Nephron (organoid): ENCODE measurements around the gene NGLY1.

Source experiments
- H3K27ac Mint-ChIP-seq, 3 experiments: 2 replicates each; pipeline ENCODE4 v1.8.0; 2020; ENCODE audit warnings: mixed read lengths in 3 of 3, mild to moderate bottlenecking in 2 of 3, moderate library complexity in 1 of 3
- H3K27me3 Mint-ChIP-seq: 2 replicates; pipeline ENCODE4 v1.8.0; 2021; ENCODE audit warnings: low read depth, mild to moderate bottlenecking, moderate library complexity, mixed read lengths
- H3K36me3 Mint-ChIP-seq: 2 replicates; pipeline ENCODE4 v1.8.0; 2020; ENCODE audit warnings: low read depth, mixed read lengths
- H3K4me1 Mint-ChIP-seq: 2 replicates; pipeline ENCODE4 v1.8.0; 2020; ENCODE audit warnings: mixed read lengths
- H3K4me3 Mint-ChIP-seq, 3 experiments: 2 replicates each; pipeline ENCODE4 v1.8.0; 2020; ENCODE audit warnings: mild to moderate bottlenecking in 3 of 3, mixed read lengths in 3 of 3, moderate library complexity in 2 of 3
- H3K9me3 Mint-ChIP-seq: 2 replicates; pipeline ENCODE4 v1.8.0; 2020; ENCODE audit warnings: mixed read lengths
- TF ChIP-seq, protein P1 (sequence below), 3 experiments: fragments of 200-600 bp; sonication (generic); IDR thresholded peaks; one replicate each; pipeline ENCODE4 v1.5.0; 2021; ENCODE audit warnings: antibody characterized with exemption in 3 of 3; ENCODE audit not compliant: unreplicated experiment in 3 of 3

NGLY1 gene

DNA sequence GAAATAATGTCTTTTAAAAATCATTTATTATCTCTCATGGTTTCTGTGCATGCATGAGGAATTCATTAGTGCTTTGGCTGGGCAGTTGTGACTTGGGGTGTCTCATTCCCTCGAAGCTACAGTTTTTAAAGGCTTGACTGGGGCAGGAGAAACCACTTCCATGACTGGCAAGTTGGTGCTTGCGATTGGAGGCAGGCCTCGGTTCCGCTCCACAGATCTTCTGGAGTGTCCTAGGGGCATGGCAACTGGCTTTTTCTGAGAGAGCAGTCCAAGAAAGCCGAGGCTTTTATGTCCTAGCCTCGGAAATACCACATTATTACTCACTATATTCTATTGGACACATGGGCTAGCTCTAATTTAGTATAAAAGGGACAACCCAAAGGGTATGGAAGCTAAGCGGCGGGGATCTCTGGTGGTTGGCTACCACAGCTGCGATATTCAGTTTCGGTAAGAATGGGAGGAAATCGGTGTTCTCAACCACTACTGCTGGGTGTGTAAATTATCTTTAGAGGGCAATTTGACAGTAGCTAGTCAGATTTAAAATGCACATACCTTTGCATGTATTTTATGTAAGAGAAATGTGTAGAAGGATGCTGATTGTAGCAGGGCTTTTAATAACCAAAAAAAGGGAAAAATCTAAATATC is 69.8 kb downstream of the NGLY1 start:
- no peak overlapping the region for H3K27ac Mint-ChIP-seq
- no peaks in the 10 kb centered on the region for H3K4me1 Mint-ChIP-seq
- H3K4me3 Mint-ChIP-seq, result no peak overlapping the region
- TF ChIP-seq, protein P1, sequence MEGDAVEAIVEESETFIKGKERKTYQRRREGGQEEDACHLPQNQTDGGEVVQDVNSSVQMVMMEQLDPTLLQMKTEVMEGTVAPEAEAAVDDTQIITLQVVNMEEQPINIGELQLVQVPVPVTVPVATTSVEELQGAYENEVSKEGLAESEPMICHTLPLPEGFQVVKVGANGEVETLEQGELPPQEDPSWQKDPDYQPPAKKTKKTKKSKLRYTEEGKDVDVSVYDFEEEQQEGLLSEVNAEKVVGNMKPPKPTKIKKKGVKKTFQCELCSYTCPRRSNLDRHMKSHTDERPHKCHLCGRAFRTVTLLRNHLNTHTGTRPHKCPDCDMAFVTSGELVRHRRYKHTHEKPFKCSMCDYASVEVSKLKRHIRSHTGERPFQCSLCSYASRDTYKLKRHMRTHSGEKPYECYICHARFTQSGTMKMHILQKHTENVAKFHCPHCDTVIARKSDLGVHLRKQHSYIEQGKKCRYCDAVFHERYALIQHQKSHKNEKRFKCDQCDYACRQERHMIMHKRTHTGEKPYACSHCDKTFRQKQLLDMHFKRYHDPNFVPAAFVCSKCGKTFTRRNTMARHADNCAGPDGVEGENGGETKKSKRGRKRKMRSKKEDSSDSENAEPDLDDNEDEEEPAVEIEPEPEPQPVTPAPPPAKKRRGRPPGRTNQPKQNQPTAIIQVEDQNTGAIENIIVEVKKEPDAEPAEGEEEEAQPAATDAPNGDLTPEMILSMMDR (IDR thresholded peaks at IDR 0.05; ENCODE audit: unreplicated experiment in 3 of 3), result no peak
- peaks cover 9% of the 10 kb centered on the region for H3K9me3 Mint-ChIP-seq
- no peaks in the 10 kb centered on the region for H3K27me3 Mint-ChIP-seq
- peaks cover 12% of the 10 kb centered on the region for H3K36me3 Mint-ChIP-seq

DNA sequence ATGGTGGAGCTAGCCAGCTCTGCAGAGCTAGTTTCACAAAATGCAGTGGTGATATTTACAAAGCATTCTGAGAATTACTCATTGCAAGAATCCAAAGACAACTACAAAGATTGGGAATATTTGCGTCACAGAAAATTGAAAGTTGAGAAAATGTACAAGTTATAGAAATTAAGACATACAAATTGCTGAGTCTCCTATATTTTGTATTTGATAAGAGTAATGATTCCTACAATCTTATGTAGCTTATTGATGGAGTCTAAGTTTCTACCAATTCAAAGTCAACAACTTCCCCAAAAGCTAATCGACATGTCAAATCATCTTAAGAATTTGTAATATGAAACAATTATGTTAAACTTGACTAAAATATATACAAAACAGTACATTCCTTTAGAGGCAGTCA is 72.2 kb downstream of the NGLY1 start:
- TF ChIP-seq, protein P1 (IDR thresholded peaks at IDR 0.05; ENCODE audit: unreplicated experiment in 3 of 3), result no peak
- H3K4me1 Mint-ChIP-seq, result no peaks in the 10 kb centered on the region

DNA sequence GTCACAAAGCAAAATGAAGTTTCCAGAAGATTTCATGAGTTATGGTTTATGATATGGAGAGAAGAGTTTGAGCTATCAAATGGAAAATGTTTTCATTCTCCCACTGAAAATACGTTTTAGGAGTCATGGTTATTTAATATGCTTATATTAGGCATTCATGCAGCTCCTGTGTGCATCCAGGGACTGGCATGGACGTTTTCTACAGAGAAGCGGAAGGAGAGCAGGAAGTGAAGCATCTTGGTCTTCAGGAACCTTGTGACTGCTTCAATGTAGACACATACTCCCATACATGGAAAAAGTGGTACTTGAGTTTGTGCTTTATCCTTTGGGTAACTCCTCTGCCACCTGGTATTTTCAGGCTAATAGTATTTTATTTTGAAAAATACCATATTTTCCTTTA is 75.2 kb downstream of the NGLY1 start:
- Mint-ChIP-seq H3K4me3 (no peak overlapping the region), H3K27me3 (no peaks in the 10 kb centered on the region), H3K27ac (no peak overlapping the region), H3K4me1 (no peaks in the 10 kb centered on the region), H3K36me3 (no peaks in the 10 kb centered on the region), H3K9me3 (no peaks in the 10 kb centered on the region)
- TF ChIP-seq, protein P1 (IDR thresholded peaks at IDR 0.05; ENCODE audit: unreplicated experiment in 3 of 3), result no peak

More for the DNA sequence above, 72.2 kb downstream of the NGLY1 start:
- Mint-ChIP-seq H3K27ac (no peak overlapping the region), H3K4me3 (no peak overlapping the region), H3K36me3 (no peaks in the 10 kb centered on the region), H3K9me3 (peaks cover 2% of the 10 kb centered on the region), H3K27me3 (no peaks in the 10 kb centered on the region)

DNA sequence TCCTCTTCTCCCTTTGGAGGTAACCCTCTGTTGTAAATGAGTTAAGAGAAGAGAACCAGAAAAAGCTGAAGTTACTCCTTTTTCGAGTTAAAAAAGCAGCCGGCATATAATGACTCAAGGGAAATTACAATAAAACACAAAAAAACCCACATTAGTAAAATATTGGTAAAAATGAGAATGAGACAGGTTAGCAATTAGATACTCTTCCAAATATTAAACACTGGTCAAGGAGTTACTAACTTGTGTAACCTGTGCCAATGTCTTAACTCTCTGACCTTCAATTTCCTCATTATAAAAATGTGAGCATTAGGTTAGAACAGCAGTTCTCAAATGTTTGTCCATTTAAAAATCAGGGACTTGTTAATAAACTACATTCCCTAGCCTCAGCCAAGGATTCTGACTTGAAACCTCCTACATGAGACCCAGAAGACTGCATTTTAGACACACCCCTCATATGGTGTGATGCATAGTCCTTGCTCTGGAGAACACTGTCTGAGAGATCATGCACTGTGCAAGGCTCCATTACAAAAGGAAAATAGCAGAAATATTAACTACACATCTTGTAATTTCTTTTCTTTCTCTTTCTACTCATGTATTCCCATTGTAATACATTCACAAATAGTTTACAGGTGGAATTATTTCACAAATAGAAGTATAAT is 75.8 kb downstream of the NGLY1 start:
- Mint-ChIP-seq H3K27ac (no peak overlapping the region), H3K4me3 (no peak overlapping the region), H3K27me3 (no peaks in the 10 kb centered on the region), H3K36me3 (no peaks in the 10 kb centered on the region), H3K9me3 (no peaks in the 10 kb centered on the region), H3K4me1 (no peaks in the 10 kb centered on the region)
- TF ChIP-seq, protein P1 (IDR thresholded peaks at IDR 0.05; ENCODE audit: unreplicated experiment in 3 of 3), result no peak

DNA sequence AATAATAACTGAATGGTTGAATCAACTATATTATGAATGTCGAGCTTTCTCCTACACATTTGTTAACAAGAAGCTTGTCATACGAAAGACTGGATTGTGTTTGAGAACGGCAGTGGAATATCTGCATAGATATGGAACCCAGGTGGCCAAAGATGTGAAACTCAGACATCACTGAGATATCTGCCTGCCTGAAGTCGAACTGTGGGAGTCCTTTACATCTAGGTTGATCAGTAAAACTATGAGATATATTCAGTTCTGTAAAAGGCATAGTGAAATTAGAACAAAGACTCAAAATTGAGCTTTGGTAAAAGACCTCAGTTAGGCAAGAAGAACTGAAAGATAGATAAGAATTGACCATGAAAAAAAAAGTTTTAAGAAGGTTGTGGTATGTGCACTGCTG is 77.0 kb downstream of the NGLY1 start:
- no peaks in the 10 kb centered on the region for H3K4me1 Mint-ChIP-seq
- TF ChIP-seq, protein P1 (IDR thresholded peaks at IDR 0.05; ENCODE audit: unreplicated experiment in 3 of 3), result no peak

DNA sequence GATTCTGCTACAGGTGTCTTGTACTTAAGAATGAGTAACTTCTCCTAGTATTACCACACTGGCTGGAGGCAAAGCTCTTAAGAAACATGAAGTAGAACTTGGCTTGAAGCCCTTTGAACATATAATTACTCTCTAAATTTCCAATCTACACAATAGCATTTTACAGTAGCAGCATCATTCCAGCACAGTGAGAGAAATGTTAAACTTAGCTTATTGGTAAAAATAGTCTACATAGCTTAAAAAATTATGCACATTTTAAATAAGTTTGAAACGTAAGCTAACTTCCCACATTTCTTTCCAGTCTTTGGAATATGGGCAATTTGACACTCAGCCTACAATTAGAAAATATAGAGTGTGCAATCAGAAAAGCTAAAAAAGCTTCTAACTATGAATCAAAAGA is 85.7 kb downstream of the NGLY1 start:
- no peaks in the 10 kb centered on the region for H3K36me3 Mint-ChIP-seq
- no peaks in the 10 kb centered on the region for H3K27me3 Mint-ChIP-seq
- no peaks in the 10 kb centered on the region for H3K9me3 Mint-ChIP-seq
- H3K27ac Mint-ChIP-seq, result no peak overlapping the region
- TF ChIP-seq, protein P1 (IDR thresholded peaks at IDR 0.05; ENCODE audit: unreplicated experiment in 3 of 3), result no peak
- H3K4me1 Mint-ChIP-seq, result peaks cover 2% of the 10 kb centered on the region
- H3K4me3 Mint-ChIP-seq, result no peak overlapping the region

More for the DNA sequence above, 77.0 kb downstream of the NGLY1 start:
- Mint-ChIP-seq H3K36me3 (no peaks in the 10 kb centered on the region), H3K27me3 (no peaks in the 10 kb centered on the region), H3K4me3 (no peak overlapping the region), H3K9me3 (no peaks in the 10 kb centered on the region), H3K27ac (no peak overlapping the region)
